Neural cell (in vitro differentiated cells): ENCODE results near the gene EYS.

Experiments used
- EP300 ChIP-seq: fragments of 450-650 bp; conservative IDR thresholded peaks from 2 replicates; pipeline ENCODE4 v1.6.1; 2014; ENCODE audit warnings: antibody characterized with exemption, mild to moderate bottlenecking, moderate library complexity; ENCODE audit not compliant: poor library complexity, severe bottlenecking
- EZH2 ChIP-seq: fragments of 200-600, 300-800 bp; shearing (Covaris generic), sonication (generic); IDR thresholded peaks from 2 replicates; pipeline ENCODE4 v1.6.1; 2014; ENCODE audit warnings: antibody characterized with exemption, low read length, borderline replicate concordance, mild to moderate bottlenecking; ENCODE audit not compliant: insufficient read depth, poor library complexity, severe bottlenecking
- RAD21 ChIP-seq: fragments of 450-650 bp; conservative IDR thresholded peaks from 2 replicates; pipeline ENCODE4 v1.6.1; 2014; ENCODE audit warnings: antibody characterized with exemption, mild to moderate bottlenecking, moderate library complexity

GRCh38 chr6:64293298-64293697 lies 1413.7 kb downstream of the EYS start:
- no peak for TF ChIP-seq EZH2
- no peak for TF ChIP-seq RAD21
- TF ChIP-seq EP300, result no peak
